Stimulated activated CD8-positive, alpha-beta memory T cell treated with anti-CD3 and anti-CD28 coated beads, Interleukin-2, amount 100 ng/mL, for 1 hour (primary cell): Measurements from ENCODE around the gene C15orf40.
A peak's percentile ranks its signal among the peaks of the same experiment; 100 is the strongest.

Experiments
- DNase-seq, 2 donors: peaks; one replicate each; pipeline ENCODE4 v3.0.0-alpha.2; 2020; ENCODE audit warnings: low read depth in 2 of 2

C15orf40 gene

DNA sequence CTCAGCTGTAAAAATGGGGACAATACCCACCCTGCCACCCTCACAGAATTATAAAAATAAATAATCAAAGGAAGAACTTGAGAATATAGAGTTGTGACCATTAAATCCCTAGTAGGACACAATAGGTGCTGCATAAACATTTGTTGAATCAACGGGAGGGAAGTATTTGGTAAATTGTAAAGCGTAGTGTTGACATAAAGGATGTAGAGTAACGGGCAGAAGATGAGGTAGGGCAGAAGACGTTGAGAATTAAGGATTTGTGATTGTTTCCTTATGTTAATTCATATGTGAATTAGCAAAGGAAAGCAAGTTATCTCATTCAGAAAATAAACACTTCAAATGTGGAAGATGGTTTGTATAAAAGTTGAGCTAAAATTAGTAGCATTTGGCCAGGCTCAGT lies 18.3 kb downstream of the C15orf40 start:
- DNase-seq = no peak

GRCh38 chr15:82992436-82992998 lies 18.9 kb downstream of the C15orf40 start:
- DNase-seq = no peak

GRCh38 chr15:82986442-82986780 lies 25.0 kb downstream of the C15orf40 start:
- DNase-seq = no peak

GRCh38 chr15:82985688-82986441 lies 25.6 kb downstream of the C15orf40 start, which contains the start of gene RAMAC:
Gene RAMAC, plus strand, starts transcription at chr15:82986210. Its CDS starts 2,809 bp downstream, at chr15:82989019.
- DNase-seq = peak; percentile 79 to 83

GRCh38 chr15:82980981-82981380 lies 30.5 kb downstream of the C15orf40 start:
- no peak for DNase-seq

GRCh38 chr15:82979726-82980125 lies 31.7 kb downstream of the C15orf40 start:
- no peak for DNase-seq

- no peak for DNase-seq
These were observed 33.0 kb downstream of the C15orf40 start for GRCh38 chr15:82978438-82978837.

- no peak for DNase-seq
These were observed 34.4 kb downstream of the C15orf40 start for GRCh38 chr15:82977076-82977475.

- no peak for DNase-seq
These were observed 38.4 kb downstream of the C15orf40 start for GRCh38 chr15:82972990-82973389.

GRCh38 chr15:82971218-82971984 lies 40.0 kb downstream of the C15orf40 start:
- no peak for DNase-seq

GRCh38 chr15:82970696-82971095 lies 40.7 kb downstream of the C15orf40 start:
- no peak for DNase-seq

DNA sequence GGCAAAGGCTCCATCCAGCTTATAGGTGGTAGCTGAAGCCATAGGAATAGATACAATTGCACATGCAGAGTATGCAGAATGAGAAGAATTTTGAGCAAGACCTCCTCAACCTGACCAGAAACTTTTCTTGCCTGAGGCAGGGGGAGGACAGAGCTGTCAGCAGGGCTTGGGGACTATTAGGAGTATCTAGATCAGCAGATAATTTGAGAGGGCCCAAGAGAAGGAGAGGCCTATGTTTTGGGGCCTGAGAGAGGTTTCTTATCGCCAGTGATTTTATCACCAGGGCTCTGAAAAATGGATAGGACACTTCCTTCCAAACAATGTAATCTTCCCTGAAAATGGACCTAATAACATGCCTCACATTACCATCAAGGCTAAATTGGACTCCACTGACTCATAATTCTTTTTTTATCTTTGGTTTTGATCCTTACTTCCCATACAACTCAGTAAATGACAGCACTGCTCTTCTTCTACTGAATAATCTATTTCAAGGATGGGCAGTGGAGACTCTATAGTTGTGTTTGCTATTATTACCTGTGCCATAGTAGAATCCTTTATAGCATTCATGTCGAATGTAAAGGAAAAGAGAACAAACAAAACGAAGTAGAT lies 41.3 kb downstream of the C15orf40 start:
- DNase-seq = no peak

DNA sequence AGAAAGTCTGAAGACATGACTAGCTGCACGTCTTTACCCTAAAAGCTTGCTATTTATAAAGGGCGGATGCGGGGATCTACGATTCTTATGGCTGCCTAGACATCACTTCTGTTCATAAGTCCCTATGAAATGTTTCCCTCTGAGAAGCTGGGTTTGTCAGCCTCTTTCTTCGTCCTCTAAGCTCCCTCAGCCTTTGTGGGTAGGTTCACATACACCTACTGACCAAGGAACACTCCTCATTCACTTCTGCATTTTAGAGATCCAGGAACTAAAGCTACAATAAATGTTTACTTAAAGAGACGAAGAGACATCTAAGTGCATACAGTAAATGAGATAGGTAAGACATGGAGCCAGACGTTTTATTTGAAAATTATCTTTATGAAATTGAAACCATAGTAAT lies 42.1 kb downstream of the C15orf40 start:
- DNase-seq = no peak

GRCh38 chr15:82968066-82968465 lies 43.4 kb downstream of the C15orf40 start:
- no peak for DNase-seq

GRCh38 chr15:82966671-82967071 lies 44.8 kb downstream of the C15orf40 start:
- no peak for DNase-seq

GRCh38 chr15:82964890-82965289 lies 46.5 kb downstream of the C15orf40 start:
- DNase-seq = no peak

DNA sequence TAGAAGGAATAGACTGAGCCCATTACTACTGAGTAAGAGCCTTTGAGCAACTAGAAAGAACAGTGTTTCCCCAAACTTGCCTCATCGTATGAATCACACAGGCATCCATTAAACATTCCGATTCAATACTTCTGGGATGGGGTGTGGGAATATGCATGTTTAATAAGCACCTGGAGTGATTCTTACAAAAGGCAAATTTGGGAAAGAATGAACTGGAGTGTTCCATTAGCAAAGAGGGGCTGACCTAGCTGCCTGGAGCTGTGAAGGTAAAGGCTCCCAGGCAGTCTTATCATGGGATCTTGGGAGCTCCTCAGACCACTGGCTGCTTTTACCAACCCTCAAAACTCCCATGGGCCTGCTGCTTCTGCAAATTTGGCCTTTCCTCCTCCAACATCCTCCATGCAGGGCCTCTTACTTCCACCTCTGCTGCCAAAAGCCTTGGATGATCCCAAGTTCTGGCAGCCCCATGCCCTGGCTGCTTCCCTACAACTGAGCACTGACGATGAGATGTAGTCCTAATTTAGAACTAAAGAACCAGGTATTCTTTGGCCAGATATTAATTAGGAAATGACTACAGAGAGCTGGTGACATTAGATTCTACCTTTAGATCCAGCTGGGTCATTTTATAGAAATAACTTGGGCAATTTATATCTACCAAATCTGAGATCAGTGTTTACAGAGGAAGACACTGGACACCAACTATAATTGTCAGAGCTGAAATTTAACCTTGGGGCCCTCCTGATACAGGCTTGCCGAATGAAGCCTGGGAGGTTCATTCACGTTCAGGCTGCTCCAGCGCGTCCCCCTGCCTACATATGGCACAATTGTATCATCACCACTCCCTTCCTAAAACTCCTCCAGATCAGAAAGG lies 47.7 kb downstream of the C15orf40 start:
- DNase-seq = no peak

DNA sequence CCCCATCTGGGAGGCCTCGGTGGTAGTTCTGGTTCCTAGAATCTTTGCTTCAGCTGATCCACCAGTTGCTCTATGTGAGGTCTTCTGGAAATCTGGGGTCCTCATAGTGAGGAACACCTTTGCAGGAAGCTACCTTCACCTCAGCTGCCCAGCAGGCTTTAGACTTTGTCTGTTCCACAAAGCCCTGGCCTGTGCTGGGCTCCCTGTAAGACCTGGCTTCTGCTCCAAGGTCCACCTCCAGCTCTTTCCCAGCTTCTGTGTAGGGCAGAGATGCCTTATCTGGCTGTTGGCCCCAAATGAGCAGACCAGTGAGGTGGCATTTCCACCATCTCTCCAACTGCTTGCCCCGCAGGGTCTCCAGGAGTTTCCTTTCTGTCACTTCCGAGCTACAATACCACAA lies 50.7 kb downstream of the C15orf40 start:
- no peak for DNase-seq

DNA sequence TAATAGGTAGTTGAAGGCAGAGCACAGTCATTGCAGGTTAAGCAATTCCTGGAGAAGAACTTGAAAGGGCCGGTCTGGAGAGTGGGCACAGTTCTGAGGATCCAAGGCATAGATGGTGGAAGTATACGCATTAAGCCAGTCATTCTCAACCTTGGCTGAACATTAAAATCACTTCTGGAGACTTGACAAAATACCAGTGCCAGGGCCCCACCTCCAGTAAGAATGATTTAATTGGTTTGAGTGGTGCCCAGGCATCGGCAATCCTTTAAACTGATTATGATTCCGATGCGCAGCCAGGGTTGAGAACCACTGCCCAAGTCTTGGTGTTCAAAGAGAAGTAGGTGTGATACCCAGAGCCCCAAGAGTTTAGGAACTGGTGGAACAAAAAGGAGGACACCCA lies 52.0 kb downstream of the C15orf40 start:
- DNase-seq = no peak

- DNase-seq = no peak
These were observed 52.8 kb downstream of the C15orf40 start for GRCh38 chr15:82958638-82959037.
